GM19238 (cell line): ENCODE data around the gene NMNAT2.
"Not testable (repeated sequence)": the region's sequence is repeated elsewhere in the genome, so short reads cannot be mapped to it uniquely, and the experiment has no call there.

Experiments
- DNase-seq: peaks from one replicate; pipeline ENCODE4 v3.0.0; 2011; ENCODE audit warnings: low spot score; ENCODE audit not compliant: insufficient read length

NMNAT2 gene

DNA sequence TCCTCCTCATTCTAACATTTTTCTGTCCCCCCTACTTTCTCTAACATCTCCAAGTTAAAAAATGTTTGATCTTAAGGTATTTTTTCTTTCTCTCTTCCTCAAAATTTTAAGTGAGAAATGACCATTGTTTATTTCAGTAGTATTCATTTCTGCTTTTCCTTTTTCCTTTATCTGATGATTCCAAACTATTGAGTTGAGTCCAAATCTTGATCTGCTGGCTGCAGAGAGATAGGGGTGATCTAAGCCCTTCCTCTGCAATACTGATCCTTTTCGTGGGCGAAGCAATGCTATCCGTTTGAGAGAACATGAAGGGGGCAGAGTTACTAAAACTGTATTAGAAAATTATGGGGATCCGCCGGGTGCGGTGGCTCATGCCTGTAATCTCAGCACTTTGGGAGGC is 516 bp upstream of the NMNAT2 start:
- no peak for DNase-seq

GRCh38 chr1:183416850-183417771 is 1.1 kb downstream of the NMNAT2 start:
- DNase-seq = no peak

DNA sequence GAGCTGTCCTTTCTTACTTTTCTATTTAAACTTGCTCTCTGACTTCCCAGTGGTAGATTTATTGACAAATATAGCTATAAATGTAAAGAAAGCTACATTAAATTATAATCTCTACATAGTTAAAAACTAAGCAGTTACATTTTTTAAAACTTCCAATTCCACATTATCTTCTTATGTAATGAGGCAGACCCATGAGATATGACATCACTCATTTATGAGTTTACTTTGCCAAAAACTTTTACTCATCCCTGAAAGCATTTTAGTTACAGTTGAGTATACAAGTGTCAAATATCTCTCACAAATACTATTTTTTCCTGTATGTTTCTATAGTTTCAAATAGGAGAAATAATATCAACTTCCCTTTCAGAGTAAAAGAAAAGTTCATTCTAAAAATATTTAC is 3.8 kb downstream of the NMNAT2 start:
- DNase-seq = no peak

- DNase-seq = no peak
Measured at GRCh38 chr1:183411091-183411490, 7.1 kb downstream of the NMNAT2 start.

DNA sequence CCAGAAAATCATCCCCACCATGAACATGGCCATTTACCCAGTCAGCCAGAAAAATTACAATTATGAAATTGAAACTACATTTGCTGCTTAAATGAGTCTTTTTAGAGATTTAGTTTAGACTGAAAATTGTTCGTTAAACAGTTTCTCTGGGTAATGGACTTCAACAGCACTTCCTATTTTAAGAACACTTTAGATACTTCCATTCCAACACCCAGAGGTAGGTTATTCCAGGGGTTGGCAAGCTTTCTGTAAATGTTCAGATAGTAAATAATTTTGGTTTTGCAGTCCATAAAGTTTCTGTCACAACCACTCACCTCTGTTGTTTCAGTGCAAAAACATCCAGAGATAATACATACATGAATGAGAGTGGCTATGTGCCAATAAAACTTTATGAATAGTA is 10.2 kb downstream of the NMNAT2 start:
- DNase-seq = no peak

- no peak for DNase-seq
Measured at GRCh38 chr1:183407474-183407873, 10.7 kb downstream of the NMNAT2 start.

GRCh38 chr1:183404476-183404875 is 13.7 kb downstream of the NMNAT2 start:
- no peak for DNase-seq

GRCh38 chr1:183403498-183403897 is 14.7 kb downstream of the NMNAT2 start:
- no peak for DNase-seq

DNA sequence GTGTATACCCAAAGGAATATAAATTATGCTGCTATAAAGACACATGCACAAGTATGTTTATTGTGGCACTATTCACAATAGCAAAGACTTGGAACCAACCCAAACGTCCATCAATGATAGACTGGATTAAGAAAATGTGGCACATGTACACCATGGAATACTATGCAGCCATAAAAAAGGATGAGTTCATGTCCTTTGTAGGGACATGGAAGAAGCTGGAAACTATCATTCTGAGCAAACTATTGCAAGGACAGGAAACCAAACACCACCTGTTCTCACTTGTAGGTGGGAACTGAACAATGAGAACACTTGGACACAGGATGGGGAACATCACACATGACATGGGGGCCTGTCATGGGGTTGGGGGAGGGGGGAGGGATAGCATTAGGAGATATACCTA is 16.6 kb downstream of the NMNAT2 start:
- DNase-seq = not testable (repeated sequence)

- no peak for DNase-seq
Measured at GRCh38 chr1:183394435-183394834, 23.7 kb downstream of the NMNAT2 start.

DNA sequence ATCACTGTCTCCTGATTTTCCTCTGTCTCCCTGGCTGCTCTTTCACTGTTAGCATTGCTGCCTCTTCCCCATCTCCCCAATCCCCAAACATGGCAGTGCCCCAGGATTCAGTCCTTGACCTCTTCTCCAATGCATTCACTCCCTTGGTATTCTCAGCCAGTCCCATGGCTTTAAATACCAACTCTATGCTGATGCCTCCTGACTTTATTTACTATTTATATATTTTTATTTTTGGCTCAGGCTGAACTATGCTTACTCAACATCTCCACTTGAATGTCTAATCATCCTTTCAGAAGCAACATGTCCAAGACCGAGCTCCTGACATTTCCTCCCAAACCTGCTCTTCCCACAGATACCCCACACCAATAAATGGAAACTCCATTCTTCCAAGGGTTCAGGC is 26.3 kb downstream of the NMNAT2 start:
- no peak for DNase-seq

DNA sequence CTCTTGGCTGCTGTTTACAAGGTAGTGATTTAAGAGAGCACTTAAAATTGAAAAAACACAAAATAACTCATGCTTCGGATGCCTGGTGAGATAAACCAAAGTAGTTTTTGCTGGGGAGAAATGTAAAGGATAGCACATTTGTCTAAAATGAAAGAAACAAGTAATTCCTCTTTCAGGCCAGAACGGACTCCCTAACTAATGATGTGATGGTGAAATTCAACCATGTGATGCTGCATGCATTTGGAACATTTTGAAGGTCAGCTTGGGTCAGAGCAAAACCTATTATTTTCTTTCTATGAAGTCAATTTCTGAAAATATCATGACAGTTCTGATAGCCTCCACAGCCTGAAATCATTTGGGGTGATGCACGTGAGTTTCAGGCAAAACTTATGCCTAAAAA is 27.6 kb downstream of the NMNAT2 start:
- DNase-seq = no peak

DNA sequence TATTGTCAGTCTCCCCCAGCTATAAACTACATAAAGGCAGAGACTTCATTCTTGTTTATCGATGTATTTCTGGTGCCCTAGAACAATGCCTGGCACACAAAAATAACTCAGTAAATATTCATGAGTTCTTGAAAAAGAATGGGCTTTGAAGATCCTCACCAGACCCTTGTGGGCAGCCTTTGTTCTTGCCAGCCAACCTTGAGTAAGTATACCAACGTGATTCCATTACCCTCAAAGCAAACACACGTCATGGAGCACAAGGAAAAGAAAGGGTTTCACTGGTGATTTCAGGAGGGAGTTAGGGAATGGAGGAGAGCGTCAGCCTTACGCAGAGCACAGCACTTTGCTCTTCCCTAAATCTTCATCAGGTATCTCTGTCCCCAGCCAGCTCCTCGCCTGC is 29.4 kb downstream of the NMNAT2 start:
- no peak for DNase-seq

- DNase-seq = no peak
Measured at GRCh38 chr1:183385340-183386144, 32.6 kb downstream of the NMNAT2 start.

- no peak for DNase-seq
Measured at GRCh38 chr1:183379951-183380350, 38.2 kb downstream of the NMNAT2 start.

GRCh38 chr1:183375381-183375780 is 42.8 kb downstream of the NMNAT2 start:
- no peak for DNase-seq

DNA sequence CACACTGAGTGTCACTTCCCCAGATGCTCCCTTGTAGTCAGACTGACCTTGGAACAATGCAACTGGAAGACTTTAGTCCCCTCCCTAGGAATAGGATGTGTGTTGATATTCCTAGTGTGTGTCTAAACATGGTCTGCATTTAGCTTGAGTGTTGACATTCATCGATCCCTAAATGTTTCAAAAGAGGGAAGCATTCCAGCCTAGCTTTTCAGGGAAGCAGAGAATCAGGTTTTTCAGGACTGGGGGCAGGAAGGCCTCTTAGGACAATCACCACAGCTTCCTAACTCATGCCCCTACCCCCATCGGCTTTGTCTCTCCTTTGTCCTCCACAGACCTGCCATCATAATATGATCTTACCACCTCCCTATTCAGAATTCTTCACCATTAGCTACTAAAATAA is 43.4 kb downstream of the NMNAT2 start:
- no peak for DNase-seq

GRCh38 chr1:183372586-183373230 is 45.5 kb downstream of the NMNAT2 start:
- no peak for DNase-seq

GRCh38 chr1:183370399-183371058 is 47.7 kb downstream of the NMNAT2 start:
- no peak for DNase-seq

GRCh38 chr1:183368213-183369108 is 49.7 kb downstream of the NMNAT2 start:
- DNase-seq = no peak
